Astrocyte of the cerebellum (primary cell): ENCODE measurements around the gene ZNF423.

Experiments
- DNase-seq: peaks from one replicate; pipeline ENCODE4 v3.0.0-alpha.2; 2011; ENCODE audit warnings: low read depth
- H3K4me3 ChIP-seq: 2 replicates; pipeline ENCODE4 v1.5.1; 2011; ENCODE audit warnings: mild to moderate bottlenecking, low read depth, low read length, moderate library complexity
- CTCF ChIP-seq: IDR thresholded peaks from 2 replicates; pipeline ENCODE4 v1.5.1; 2012; ENCODE audit warnings: low read length, low read depth, moderate library complexity, mild to moderate bottlenecking; ENCODE audit errors: missing control alignments
- in situ Hi-C: cut with HindIII; loops from 2 replicates; pipeline ENCODE4 v1.10.0; 2017; ENCODE audit warnings: low sequenced_read_pairs

ZNF423 gene

GRCh38 chr16:49828533-49829267, 27.2 kb downstream of the ZNF423 start:
- no peak for TF ChIP-seq CTCF
- no peak overlapping the region for H3K4me3 ChIP-seq
- no peak for DNase-seq
- in situ Hi-C loops: loop anchor here (10.0 kb wide), 1 partner anchor 174 kb away; no protein-coding TSS in a partner anchor

GRCh38 chr16:49827805-49828438, 28.0 kb downstream of the ZNF423 start:
- TF ChIP-seq CTCF: no peak
- peak; percentile 68 for DNase-seq
- in situ Hi-C loops: loop anchor here (10.0 kb wide), 1 partner anchor 173 kb away; no protein-coding TSS in a partner anchor
- H3K4me3 ChIP-seq: no peak overlapping the region

GRCh38 chr16:49826515-49826914, 29.4 kb downstream of the ZNF423 start:
- TF ChIP-seq CTCF: no peak
- in situ Hi-C loops: loop anchor here (10.0 kb wide), 1 partner anchor 172 kb away; no protein-coding TSS in a partner anchor
- H3K4me3 ChIP-seq: no peak overlapping the region
- DNase-seq: no peak

GRCh38 chr16:49825041-49825440, 30.9 kb downstream of the ZNF423 start:
- TF ChIP-seq CTCF: no peak
- in situ Hi-C loops: loop anchor here (10.0 kb wide), 1 partner anchor 170 kb away; no protein-coding TSS in a partner anchor
- H3K4me3 ChIP-seq: no peak overlapping the region
- no peak for DNase-seq

GRCh38 chr16:49824593-49824992, 31.3 kb downstream of the ZNF423 start:
- no peak overlapping the region for H3K4me3 ChIP-seq
- in situ Hi-C loops: loop anchor here (10.0 kb wide), 1 partner anchor 170 kb away; no protein-coding TSS in a partner anchor
- no peak for DNase-seq
- TF ChIP-seq CTCF: no peak

GRCh38 chr16:49822649-49823370, 33.1 kb downstream of the ZNF423 start:
- TF ChIP-seq CTCF: no peak
- no peak overlapping the region for H3K4me3 ChIP-seq
- in situ Hi-C loops: loop anchor here (10.0 kb wide), 1 partner anchor 168 kb away; no protein-coding TSS in a partner anchor
- no peak for DNase-seq
